Karpas-422 (cell line): ENCODE data around the gene HOXB3. TPM values are rescaled to one million over a fixed set of nuclear protein-coding genes. Genes with fewer than 3 reads are reported as not detected.

Experiments
- DNase-seq: peaks from one replicate; pipeline ENCODE4 v3.0.0-alpha.2; 2015
- H2AFZ ChIP-seq: fragments of 200-600 bp; sonication (generic); 2 replicates; pipeline ENCODE4 v1.6.1; 2014; ENCODE audit warnings: antibody characterized with exemption, low read length, mixed read lengths
- H3K27ac ChIP-seq: fragments of 200-600 bp; sonication (generic); 2 replicates; pipeline ENCODE4 v1.5.1; 2014; ENCODE audit warnings: mild to moderate bottlenecking, low read length, moderate library complexity
- H3K27me3 ChIP-seq: fragments of 200-600 bp; sonication (generic); 2 replicates; pipeline ENCODE4 v1.6.1; 2014; ENCODE audit warnings: low read length, mixed read lengths
- H3K36me3 ChIP-seq: fragments of 200-600 bp; sonication (generic); 2 replicates; pipeline ENCODE4 v1.6.1; 2014; ENCODE audit warnings: low read length, mixed read lengths; ENCODE audit not compliant: insufficient read depth
- H3K4me1 ChIP-seq: fragments of 200-600 bp; sonication (generic); 2 replicates; pipeline ENCODE4 v1.6.1; 2014; ENCODE audit warnings: mild to moderate bottlenecking, low read length, mixed read lengths
- H3K4me2 ChIP-seq: fragments of 200-600 bp; sonication (generic); 2 replicates; pipeline ENCODE4 v1.6.1; 2014; ENCODE audit warnings: low read length, low read depth, mild to moderate bottlenecking; ENCODE audit not compliant: poor library complexity, severe bottlenecking
- H3K4me3 ChIP-seq: fragments of 200-600 bp; sonication (generic); 2 replicates; pipeline ENCODE4 v1.5.1; 2014; ENCODE audit warnings: mild to moderate bottlenecking, antibody characterized with exemption, low read length, mixed read lengths
- H3K79me2 ChIP-seq: fragments of 200-600 bp; sonication (generic); 2 replicates; pipeline ENCODE4 v1.6.1; 2014; ENCODE audit warnings: mild to moderate bottlenecking, low read length, mixed read lengths
- H3K9ac ChIP-seq: fragments of 200-600 bp; sonication (generic); 2 replicates; pipeline ENCODE4 v1.6.0; 2014; ENCODE audit warnings: low read length
- H3K9me2 ChIP-seq: fragments of 200-600 bp; sonication (generic), shearing (Covaris generic); replicated peaks from 2 replicates; pipeline ENCODE4 v1.6.0; 2014; ENCODE audit warnings: mild to moderate bottlenecking, low read length, moderate library complexity; ENCODE audit not compliant: insufficient read depth
- H3K9me3 ChIP-seq: fragments of 300-700, 200-600 bp; sonication (generic); 2 replicates; pipeline ENCODE4 v1.6.1; 2014; ENCODE audit warnings: low read length, mixed read lengths
- H4K20me1 ChIP-seq: fragments of 200-600 bp; sonication (generic); 2 replicates; pipeline ENCODE4 v1.6.1; 2014; ENCODE audit warnings: mild to moderate bottlenecking, antibody characterized with exemption, low read length, low read depth; ENCODE audit not compliant: insufficient read depth
- total RNA-seq: library from RNA; depleted of rRNA; stranded (reverse); fragments of >200 nt; shearing (Covaris generic); gene quantifications from 2 replicates; pipeline ENCODE4 v1.2.3, GENCODE V29; 2014; ENCODE audit warnings: low replicate concordance

Gene HOXB3
- total RNA-seq, 1 experiment from 2014 or later: 0.97 TPM

- Histone ChIP-seq H4K20me1 (no peaks in the 10 kb centered on the region), H3K4me2 (no peak overlapping the region), H3K9ac (no peak overlapping the region), H3K9me2 (no peaks in the 10 kb centered on the region), H3K36me3 (no peaks in the 10 kb centered on the region), H3K79me2 (no peaks in the 10 kb centered on the region), H3K27me3 (no peaks in the 10 kb centered on the region), H3K9me3 (no peaks in the 10 kb centered on the region), H3K4me1 (no peaks in the 10 kb centered on the region), H3K27ac (no peak overlapping the region), H3K4me3 (no peak overlapping the region), H2AFZ (no peak overlapping the region)
- DNase-seq: no peak
Observed at GRCh38 chr17:48550502-48551213, 39.4 kb downstream of the HOXB3 start.

GRCh38 chr17:48549914-48550501 is 40.0 kb downstream of the HOXB3 start:
- H3K27ac ChIP-seq: no peak overlapping the region
- no peak overlapping the region for H3K4me3 ChIP-seq
- H3K4me2 ChIP-seq: no peak overlapping the region
- no peaks in the 10 kb centered on the region for H3K36me3 ChIP-seq
- no peaks in the 10 kb centered on the region for H3K9me3 ChIP-seq
- H4K20me1 ChIP-seq: no peaks in the 10 kb centered on the region
- H3K9me2 ChIP-seq: no peaks in the 10 kb centered on the region
- H3K27me3 ChIP-seq: no peaks in the 10 kb centered on the region
- no peaks in the 10 kb centered on the region for H3K4me1 ChIP-seq
- H3K79me2 ChIP-seq: no peaks in the 10 kb centered on the region
- H2AFZ ChIP-seq: no peak overlapping the region
- no peak for DNase-seq
- no peak overlapping the region for H3K9ac ChIP-seq

DNA sequence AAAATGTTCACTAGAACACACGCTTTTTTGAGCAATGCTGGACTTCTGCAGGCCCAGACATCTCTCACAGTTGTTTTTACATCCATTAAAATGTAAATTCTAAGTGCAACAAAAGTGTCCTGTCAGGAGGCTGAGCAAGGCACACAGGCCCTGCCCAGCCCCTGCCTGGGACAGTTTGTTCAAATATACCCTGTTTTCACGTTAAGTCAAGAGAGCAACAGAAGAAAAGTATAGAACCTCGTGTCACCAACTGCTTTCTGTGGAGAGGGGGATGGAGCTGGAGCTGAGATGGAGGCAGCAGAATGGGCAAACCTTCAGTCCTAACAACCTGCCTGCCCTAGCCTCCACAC is 40.8 kb downstream of the HOXB3 start:
- Histone ChIP-seq H4K20me1 (no peaks in the 10 kb centered on the region), H3K36me3 (no peaks in the 10 kb centered on the region), H3K27me3 (no peaks in the 10 kb centered on the region), H3K4me3 (no peak overlapping the region), H3K79me2 (no peaks in the 10 kb centered on the region), H3K9me2 (no peaks in the 10 kb centered on the region), H3K9me3 (no peaks in the 10 kb centered on the region), H3K4me1 (no peaks in the 10 kb centered on the region), H3K9ac (no peak overlapping the region), H3K27ac (no peak overlapping the region), H3K4me2 (no peak overlapping the region), H2AFZ (no peak overlapping the region)
- DNase-seq: no peak

DNA sequence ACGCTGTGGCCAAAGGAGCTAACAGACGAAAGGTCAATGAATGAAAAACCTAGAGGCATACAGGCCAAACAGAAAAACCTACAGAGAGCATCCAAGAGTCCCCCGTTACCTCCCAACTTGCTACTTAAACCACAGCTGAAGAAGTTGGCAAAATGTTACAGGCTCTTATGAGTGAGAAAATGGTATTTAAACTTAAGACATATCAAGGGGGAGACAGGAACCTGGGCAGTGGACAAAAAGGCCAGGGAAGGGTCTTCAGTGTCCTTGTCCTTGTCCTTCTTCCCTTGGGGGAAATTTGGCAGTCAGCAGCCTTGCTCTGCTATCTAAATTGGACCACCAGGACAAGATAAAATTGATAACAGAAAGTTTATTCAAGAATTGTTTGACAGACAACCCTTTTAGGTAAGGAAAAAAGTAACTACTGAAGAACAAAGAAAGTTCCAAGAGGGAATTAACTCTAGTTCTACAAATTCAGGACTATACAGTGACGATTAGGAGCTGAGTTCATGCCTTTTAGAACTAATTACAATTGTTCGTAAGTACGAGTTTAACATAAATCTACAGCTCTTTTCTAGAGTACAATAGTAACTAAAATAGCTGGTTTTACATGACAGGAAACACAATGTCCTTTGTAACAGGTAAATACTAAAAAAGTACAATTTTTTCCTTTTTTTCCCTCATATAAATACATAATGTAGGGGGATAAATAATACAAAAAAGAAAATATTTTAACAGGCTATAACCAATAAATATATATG is 41.3 kb downstream of the HOXB3 start:
- H3K4me1 ChIP-seq: no peaks in the 10 kb centered on the region
- no peaks in the 10 kb centered on the region for H3K9me3 ChIP-seq
- H3K79me2 ChIP-seq: no peaks in the 10 kb centered on the region
- H3K9ac ChIP-seq: no peak overlapping the region
- no peak for DNase-seq
- no peaks in the 10 kb centered on the region for H3K36me3 ChIP-seq
- no peaks in the 10 kb centered on the region for H3K9me2 ChIP-seq
- no peak overlapping the region for H3K27ac ChIP-seq
- H3K4me2 ChIP-seq: no peak overlapping the region
- no peaks in the 10 kb centered on the region for H3K27me3 ChIP-seq
- no peaks in the 10 kb centered on the region for H4K20me1 ChIP-seq
- no peak overlapping the region for H3K4me3 ChIP-seq
- H2AFZ ChIP-seq: no peak overlapping the region

- Histone ChIP-seq H3K79me2 (no peaks in the 10 kb centered on the region), H3K4me1 (no peaks in the 10 kb centered on the region), H2AFZ (no peak overlapping the region), H3K9me2 (no peaks in the 10 kb centered on the region), H3K4me2 (no peak overlapping the region), H3K27ac (no peak overlapping the region), H3K9ac (no peak overlapping the region), H4K20me1 (no peaks in the 10 kb centered on the region), H3K36me3 (no peaks in the 10 kb centered on the region), H3K4me3 (no peak overlapping the region), H3K9me3 (no peaks in the 10 kb centered on the region), H3K27me3 (no peaks in the 10 kb centered on the region)
- no peak for DNase-seq
Observed at GRCh38 chr17:48547808-48548522, 42.1 kb downstream of the HOXB3 start.

GRCh38 chr17:48546924-48547807 is 42.9 kb downstream of the HOXB3 start:
- Histone ChIP-seq H3K4me1 (no peaks in the 10 kb centered on the region), H3K9me2 (no peaks in the 10 kb centered on the region), H3K27me3 (no peaks in the 10 kb centered on the region), H3K36me3 (no peaks in the 10 kb centered on the region), H3K9me3 (no peaks in the 10 kb centered on the region), H3K9ac (no peak overlapping the region), H3K4me3 (no peak overlapping the region), H3K4me2 (no peak overlapping the region), H3K79me2 (no peaks in the 10 kb centered on the region), H2AFZ (no peak overlapping the region), H3K27ac (no peak overlapping the region), H4K20me1 (no peaks in the 10 kb centered on the region)
- DNase-seq: no peak

DNA sequence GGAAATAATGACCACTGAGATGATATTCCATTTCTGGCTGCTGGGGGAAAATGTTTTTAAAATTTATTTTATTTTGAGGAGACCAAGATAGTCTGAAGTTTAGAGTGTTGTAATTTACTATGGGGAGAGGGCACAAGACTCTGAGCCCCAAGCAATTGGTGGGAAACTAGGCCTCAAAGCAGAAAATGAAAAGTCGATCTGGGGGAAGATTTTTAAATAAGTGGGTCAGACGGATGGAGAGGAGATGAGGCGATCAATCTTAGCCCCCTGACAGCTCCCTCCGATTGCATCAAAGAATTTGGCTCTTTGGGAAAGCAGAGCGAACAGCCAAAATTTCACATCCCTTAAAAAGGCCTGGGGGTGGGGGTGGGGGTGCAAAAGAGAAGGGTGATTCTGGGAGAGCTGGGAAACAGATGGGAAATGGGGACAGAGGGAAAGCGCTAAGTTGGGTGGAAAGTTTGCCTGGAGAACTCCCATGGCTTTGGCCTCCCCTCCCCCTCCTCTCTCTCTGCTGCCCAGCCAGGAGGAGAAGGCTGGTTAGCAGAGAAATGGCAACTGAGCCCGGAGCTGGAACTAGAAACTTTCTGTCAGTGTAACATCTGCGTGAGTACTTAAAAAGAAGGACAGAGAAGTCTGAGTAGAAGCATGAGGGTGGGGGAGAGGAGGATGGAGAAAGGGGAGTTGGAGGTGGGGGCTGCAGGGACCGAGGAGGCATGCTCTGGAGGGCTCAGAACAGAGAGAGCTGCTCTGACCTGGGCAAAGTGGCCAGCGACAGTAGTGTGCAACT is 43.7 kb downstream of the HOXB3 start:
- Histone ChIP-seq H3K9ac (no peak overlapping the region), H3K27me3 (no peaks in the 10 kb centered on the region)

More for the DNA sequence above, 43.7 kb downstream of the HOXB3 start:
- Histone ChIP-seq H2AFZ (no peak overlapping the region), H3K36me3 (no peaks in the 10 kb centered on the region), H3K4me1 (no peaks in the 10 kb centered on the region), H4K20me1 (no peaks in the 10 kb centered on the region), H3K27ac (no peak overlapping the region), H3K9me2 (no peaks in the 10 kb centered on the region), H3K9me3 (no peaks in the 10 kb centered on the region), H3K79me2 (no peaks in the 10 kb centered on the region), H3K4me3 (no peak overlapping the region), H3K4me2 (no peak overlapping the region)
- DNase-seq: no peak
